Measurements from ENCODE around the gene LIMD2. TPM values are rescaled to one million over a fixed set of nuclear protein-coding genes. Genes with fewer than 3 reads are reported as not detected.
A peak's percentile ranks its signal among the peaks of the same experiment; 100 is the strongest.

The LIMD2 gene
- polyA plus RNA-seq, 4 donors: 2.0 to 14.7 (median 12.5) TPM

GRCh38 chr17:63665527-63666214 is 34.3 kb downstream of the LIMD2 start:
- no peaks in the 10 kb centered on the region for H3K9me3 ChIP-seq (ENCODE audit: control insufficient read depth in 2 of 2, insufficient read depth in 1 of 2, low read depth in 1 of 2, low read length in 1 of 2)
- no peaks in the 10 kb centered on the region for H3K27me3 ChIP-seq (ENCODE audit: control insufficient read depth in 3 of 3, insufficient read depth in 3 of 3, low read length in 3 of 3)
- peaks cover 10 to 35% (median 13%) of the 10 kb centered on the region in 3 donors for H3K36me3 ChIP-seq (ENCODE audit: control insufficient read depth in 3 of 3, insufficient read depth in 2 of 3, low read depth in 1 of 3, low read length in 3 of 3)
- no peak for FAIRE-seq
- H3K4me1 ChIP-seq (ENCODE audit: control insufficient read depth in 3 of 3, insufficient read depth in 2 of 3, low read depth in 1 of 3, low read length in 2 of 3): no peaks in the 10 kb centered on the region
- no peak for DNase-seq
- no peak overlapping the region for H3K4me3 ChIP-seq (ENCODE audit: low read depth in 1 of 3, low read length in 3 of 3)
- WGBS, 3 donors: 52 to 84% (median 66%) methylated on average over 5 of the region's 5 CpGs
- peak overlapping the region in 1 of 3 donors; percentile 17 for H3K27ac ChIP-seq (ENCODE audit: low read depth in 1 of 3, low read length in 2 of 3)

- Histone ChIP-seq H3K27me3 (ENCODE audit: control insufficient read depth in 3 of 3, insufficient read depth in 3 of 3, low read length in 3 of 3) (no peaks in the 10 kb centered on the region), H3K9me3 (ENCODE audit: control insufficient read depth in 2 of 2, insufficient read depth in 1 of 2, low read depth in 1 of 2, low read length in 1 of 2) (no peaks in the 10 kb centered on the region), H3K36me3 (ENCODE audit: control insufficient read depth in 3 of 3, insufficient read depth in 2 of 3, low read depth in 1 of 3, low read length in 3 of 3) (peaks cover 0 to 15% (median 13%) of the 10 kb centered on the region in 3 donors), H3K27ac (ENCODE audit: low read depth in 1 of 3, low read length in 2 of 3) (no peak overlapping the region), H3K4me3 (ENCODE audit: low read depth in 1 of 3, low read length in 3 of 3) (no peak overlapping the region), H3K4me1 (ENCODE audit: control insufficient read depth in 3 of 3, insufficient read depth in 2 of 3, low read depth in 1 of 3, low read length in 2 of 3) (no peaks in the 10 kb centered on the region)
- DNase-seq (no peak), FAIRE-seq (no peak)
- 89 to 93% (median 92%) methylated on average over 3 of the region's 3 CpGs for WGBS, 3 donors
These were observed 40.1 kb downstream of the LIMD2 start for GRCh38 chr17:63659850-63660249.

GRCh38 chr17:63658366-63658765 is 41.6 kb downstream of the LIMD2 start:
- no peaks in the 10 kb centered on the region for H3K4me1 ChIP-seq (ENCODE audit: control insufficient read depth in 3 of 3, insufficient read depth in 2 of 3, low read depth in 1 of 3, low read length in 2 of 3)
- DNase-seq (no peak), FAIRE-seq (no peak)
- WGBS, 3 donors: 88 to 94% (median 93%) methylated on average over 1 of the region's 1 CpG
- no peak overlapping the region for H3K27ac ChIP-seq (ENCODE audit: low read depth in 1 of 3, low read length in 2 of 3)
- H3K9me3 ChIP-seq (ENCODE audit: control insufficient read depth in 2 of 2, insufficient read depth in 1 of 2, low read depth in 1 of 2, low read length in 1 of 2): no peaks in the 10 kb centered on the region
- H3K4me3 ChIP-seq (ENCODE audit: low read depth in 1 of 3, low read length in 3 of 3): no peak overlapping the region
- no peaks in the 10 kb centered on the region for H3K27me3 ChIP-seq (ENCODE audit: control insufficient read depth in 3 of 3, insufficient read depth in 3 of 3, low read length in 3 of 3)
- peaks cover 5 to 18% (median 12%) of the 10 kb centered on the region in 3 donors for H3K36me3 ChIP-seq (ENCODE audit: control insufficient read depth in 3 of 3, insufficient read depth in 2 of 3, low read depth in 1 of 3, low read length in 3 of 3)

GRCh38 chr17:63657786-63658185 is 42.1 kb downstream of the LIMD2 start:
- Histone ChIP-seq H3K9me3 (ENCODE audit: control insufficient read depth in 2 of 2, insufficient read depth in 1 of 2, low read depth in 1 of 2, low read length in 1 of 2) (no peaks in the 10 kb centered on the region), H3K4me3 (ENCODE audit: low read depth in 1 of 3, low read length in 3 of 3) (no peak overlapping the region), H3K27ac (ENCODE audit: low read depth in 1 of 3, low read length in 2 of 3) (no peak overlapping the region), H3K4me1 (ENCODE audit: control insufficient read depth in 3 of 3, insufficient read depth in 2 of 3, low read depth in 1 of 3, low read length in 2 of 3) (no peaks in the 10 kb centered on the region), H3K36me3 (ENCODE audit: control insufficient read depth in 3 of 3, insufficient read depth in 2 of 3, low read depth in 1 of 3, low read length in 3 of 3) (peaks cover 6 to 18% (median 17%) of the 10 kb centered on the region in 3 donors), H3K27me3 (ENCODE audit: control insufficient read depth in 3 of 3, insufficient read depth in 3 of 3, low read length in 3 of 3) (no peaks in the 10 kb centered on the region)
- FAIRE-seq (no peak), DNase-seq (no peak)
- 94 to 95% (median 94%) methylated on average over 3 of the region's 3 CpGs for WGBS, 3 donors

- Histone ChIP-seq H3K27me3 (ENCODE audit: control insufficient read depth in 3 of 3, insufficient read depth in 3 of 3, low read length in 3 of 3) (no peaks in the 10 kb centered on the region), H3K9me3 (ENCODE audit: control insufficient read depth in 2 of 2, insufficient read depth in 1 of 2, low read depth in 1 of 2, low read length in 1 of 2) (no peaks in the 10 kb centered on the region), H3K4me1 (ENCODE audit: control insufficient read depth in 3 of 3, insufficient read depth in 2 of 3, low read depth in 1 of 3, low read length in 2 of 3) (no peaks in the 10 kb centered on the region), H3K36me3 (ENCODE audit: control insufficient read depth in 3 of 3, insufficient read depth in 2 of 3, low read depth in 1 of 3, low read length in 3 of 3) (peaks cover 7 to 15% (median 13%) of the 10 kb centered on the region in 3 donors), H3K4me3 (ENCODE audit: low read depth in 1 of 3, low read length in 3 of 3) (no peak overlapping the region), H3K27ac (ENCODE audit: low read depth in 1 of 3, low read length in 2 of 3) (no peak overlapping the region)
- no peak for DNase-seq
- WGBS, 3 donors: 28 to 43% (median 35%) methylated on average over 2 of the region's 2 CpGs
- no peak for FAIRE-seq
These were observed 46.9 kb downstream of the LIMD2 start for GRCh38 chr17:63653050-63653449.

GRCh38 chr17:63652106-63652505 is 47.8 kb downstream of the LIMD2 start:
- H3K4me3 ChIP-seq (ENCODE audit: low read depth in 1 of 3, low read length in 3 of 3): no peak overlapping the region
- 75 to 82% (median 82%) methylated on average over 3 of the region's 3 CpGs for WGBS, 3 donors
- H3K36me3 ChIP-seq (ENCODE audit: control insufficient read depth in 3 of 3, insufficient read depth in 2 of 3, low read depth in 1 of 3, low read length in 3 of 3): peaks cover 7 to 11% (median 10%) of the 10 kb centered on the region in 3 donors
- DNase-seq: no peak
- H3K9me3 ChIP-seq (ENCODE audit: control insufficient read depth in 2 of 2, insufficient read depth in 1 of 2, low read depth in 1 of 2, low read length in 1 of 2): no peaks in the 10 kb centered on the region
- no peaks in the 10 kb centered on the region for H3K27me3 ChIP-seq (ENCODE audit: control insufficient read depth in 3 of 3, insufficient read depth in 3 of 3, low read length in 3 of 3)
- FAIRE-seq: no peak
- H3K27ac ChIP-seq (ENCODE audit: low read depth in 1 of 3, low read length in 2 of 3): no peak overlapping the region
- no peaks in the 10 kb centered on the region for H3K4me1 ChIP-seq (ENCODE audit: control insufficient read depth in 3 of 3, insufficient read depth in 2 of 3, low read depth in 1 of 3, low read length in 2 of 3)

- H3K27ac ChIP-seq (ENCODE audit: low read depth in 1 of 3, low read length in 2 of 3): no peak overlapping the region
- no peaks in the 10 kb centered on the region for H3K27me3 ChIP-seq (ENCODE audit: control insufficient read depth in 3 of 3, insufficient read depth in 3 of 3, low read length in 3 of 3)
- no peak for DNase-seq
- peaks cover 7 to 16% (median 13%) of the 10 kb centered on the region in 3 donors for H3K36me3 ChIP-seq (ENCODE audit: control insufficient read depth in 3 of 3, insufficient read depth in 2 of 3, low read depth in 1 of 3, low read length in 3 of 3)
- WGBS, 3 donors: 82 to 100% (median 88%) methylated on average over 1 of the region's 1 CpG
- no peak for FAIRE-seq
- no peak overlapping the region for H3K4me3 ChIP-seq (ENCODE audit: low read depth in 1 of 3, low read length in 3 of 3)
- H3K9me3 ChIP-seq (ENCODE audit: control insufficient read depth in 2 of 2, insufficient read depth in 1 of 2, low read depth in 1 of 2, low read length in 1 of 2): no peaks in the 10 kb centered on the region
- H3K4me1 ChIP-seq (ENCODE audit: control insufficient read depth in 3 of 3, insufficient read depth in 2 of 3, low read depth in 1 of 3, low read length in 2 of 3): no peaks in the 10 kb centered on the region
These were observed 50.1 kb downstream of the LIMD2 start for GRCh38 chr17:63649813-63650212.

GRCh38 chr17:63647936-63648335 is 52.0 kb downstream of the LIMD2 start:
- H3K27me3 ChIP-seq (ENCODE audit: control insufficient read depth in 3 of 3, insufficient read depth in 3 of 3, low read length in 3 of 3): no peaks in the 10 kb centered on the region
- FAIRE-seq (no peak), DNase-seq (no peak)
- H3K27ac ChIP-seq (ENCODE audit: low read depth in 1 of 3, low read length in 2 of 3): no peak overlapping the region
- no peak overlapping the region for H3K4me3 ChIP-seq (ENCODE audit: low read depth in 1 of 3, low read length in 3 of 3)
- H3K4me1 ChIP-seq (ENCODE audit: control insufficient read depth in 3 of 3, insufficient read depth in 2 of 3, low read depth in 1 of 3, low read length in 2 of 3): no peaks in the 10 kb centered on the region
- peaks cover 2 to 13% (median 10%) of the 10 kb centered on the region in 3 donors for H3K36me3 ChIP-seq (ENCODE audit: control insufficient read depth in 3 of 3, insufficient read depth in 2 of 3, low read depth in 1 of 3, low read length in 3 of 3)
- H3K9me3 ChIP-seq (ENCODE audit: control insufficient read depth in 2 of 2, insufficient read depth in 1 of 2, low read depth in 1 of 2, low read length in 1 of 2): no peaks in the 10 kb centered on the region

Measured in small intestine (tissue), 7 donors.